Raji (cell line): ENCODE data around the gene SMG6.

Experiments used
- POLR2A ChIP-seq: IDR thresholded peaks from 2 replicates; pipeline ENCODE4 v1.6.1; 2011; ENCODE audit warnings: low read depth, low read length, control low read depth; ENCODE audit not compliant: insufficient read depth

Gene SMG6

GRCh38 chr17:2027528-2028233 lies 275.9 kb downstream of the SMG6 start:
- no peak for TF ChIP-seq POLR2A

- no peak for TF ChIP-seq POLR2A
Measured at GRCh38 chr17:2025622-2026309, 277.8 kb downstream of the SMG6 start.

DNA sequence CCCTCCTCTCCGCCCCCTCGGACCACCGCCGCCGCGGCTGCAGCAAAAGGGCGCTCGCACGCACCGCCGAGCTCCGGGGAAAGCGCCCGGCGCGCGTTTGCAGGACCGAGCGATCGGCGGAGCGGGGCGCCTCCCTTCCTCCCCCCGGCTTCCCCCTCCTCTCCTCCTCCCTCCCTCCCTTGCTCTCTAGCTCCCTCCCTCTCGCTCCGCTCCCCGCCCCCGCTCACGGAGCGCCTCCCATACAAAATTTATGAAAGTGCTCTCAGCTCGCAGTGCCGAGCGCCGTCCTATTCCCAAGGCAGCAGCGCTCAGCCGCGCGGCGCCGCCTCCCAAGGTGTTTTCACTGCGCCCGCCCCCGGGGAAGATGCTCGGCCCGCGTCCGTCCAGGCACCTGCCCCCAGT lies 278.4 kb downstream of the SMG6 start, which contains the start of gene RTN4RL1:
Gene RTN4RL1 (minus strand): TSS at position 115 of the 402 bp plus-strand sequence. CDS start 469 bp downstream, outside the sequence.
- TF ChIP-seq POLR2A, result no peak

GRCh38 chr17:2024572-2025219 lies 278.9 kb downstream of the SMG6 start:
- TF ChIP-seq POLR2A, result no peak

DNA sequence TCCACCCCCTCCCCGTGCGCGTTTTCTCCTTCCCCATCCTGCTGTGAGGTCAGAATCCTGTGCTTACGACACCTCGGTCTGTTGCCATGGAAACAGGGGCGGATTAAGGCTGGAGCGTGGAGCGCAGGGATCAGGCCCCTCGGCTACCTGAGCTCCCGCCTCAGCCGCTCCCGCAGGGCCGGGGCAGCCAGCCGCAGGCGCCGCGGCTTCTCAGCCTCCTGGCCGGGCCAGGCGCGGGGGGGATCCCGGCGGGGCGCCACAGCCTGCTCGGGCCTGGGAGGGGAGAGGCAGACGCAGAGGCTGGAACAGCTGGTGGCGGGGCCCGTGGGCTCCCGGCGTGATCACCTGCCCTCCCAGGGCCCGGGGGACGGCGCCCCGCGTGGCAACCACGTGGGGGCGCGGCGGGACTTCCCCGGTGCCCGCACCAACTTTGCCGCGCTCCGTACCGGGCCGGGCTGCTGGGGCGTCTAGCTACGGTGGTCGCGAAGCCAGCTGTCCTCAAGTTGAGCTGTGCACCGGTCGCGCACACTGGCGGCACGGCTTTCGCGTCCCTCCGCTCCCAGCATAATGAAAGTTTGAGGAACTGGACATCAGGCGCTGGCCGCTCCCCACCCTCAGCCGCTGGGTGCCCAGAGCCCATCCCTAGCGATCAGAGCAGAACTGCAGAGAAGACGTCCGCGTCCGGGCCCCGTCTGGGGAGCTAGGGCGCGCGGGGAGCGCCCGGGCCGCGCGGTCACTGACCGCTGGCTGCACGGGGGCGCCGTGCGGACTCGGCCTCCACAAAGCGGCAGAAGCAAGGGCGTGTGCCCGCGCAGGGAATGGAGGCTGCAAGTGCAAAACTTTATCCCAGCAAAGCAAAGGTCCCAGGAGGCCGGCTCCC lies 279.7 kb downstream of the SMG6 start:
- TF ChIP-seq POLR2A, result no peak

- no peak for TF ChIP-seq POLR2A
Measured at GRCh38 chr17:2023256-2023655, 280.3 kb downstream of the SMG6 start.

DNA sequence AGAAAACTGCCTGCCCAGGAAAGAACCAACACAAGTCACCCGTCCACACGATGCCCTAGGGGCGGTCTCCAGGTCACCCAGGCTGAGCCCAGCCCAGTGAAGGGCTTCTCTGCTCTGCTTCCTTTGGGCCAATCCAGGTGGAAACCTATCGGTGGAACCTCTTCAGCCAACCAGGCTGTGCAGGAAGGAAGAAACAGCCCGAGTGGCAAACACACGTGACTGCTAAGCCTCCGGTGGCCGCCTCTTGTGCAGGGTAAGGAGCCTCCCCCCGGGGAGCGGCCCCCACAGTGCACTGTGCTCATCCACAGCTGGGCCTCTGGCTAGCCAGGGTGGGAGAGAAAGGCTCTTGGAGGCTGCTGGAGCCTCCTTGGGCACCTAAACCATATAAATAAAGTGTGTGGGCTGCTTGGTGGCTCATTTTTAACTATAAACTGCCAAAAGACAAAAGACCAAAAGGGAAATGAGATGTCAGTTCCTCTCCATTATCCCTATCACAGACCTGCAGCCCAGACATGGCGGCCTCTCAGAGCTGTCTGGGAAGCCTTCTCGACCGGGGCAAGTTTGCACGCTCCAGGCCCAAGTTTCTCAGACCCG lies 280.8 kb downstream of the SMG6 start:
- no peak for TF ChIP-seq POLR2A

DNA sequence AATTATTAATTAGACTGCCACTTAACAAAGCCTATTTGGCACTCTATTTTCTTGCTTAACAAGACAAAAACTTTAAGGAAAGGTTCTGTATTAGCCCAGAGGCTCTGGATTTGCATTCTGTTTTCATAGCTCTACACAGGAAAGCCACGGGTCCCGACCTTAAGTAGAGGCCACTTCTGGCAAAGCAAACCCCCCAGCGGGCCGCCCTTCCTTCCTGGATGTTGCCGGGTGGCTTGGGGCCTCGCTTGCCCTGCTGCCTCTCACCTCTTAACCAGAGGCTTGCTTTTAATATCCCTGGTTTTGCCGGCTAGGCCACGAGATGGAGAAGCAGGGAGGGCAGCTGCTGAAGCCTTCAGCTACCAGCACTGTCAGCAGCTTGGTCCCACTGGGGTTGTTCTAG lies 282.9 kb downstream of the SMG6 start:
- TF ChIP-seq POLR2A, result no peak

- TF ChIP-seq POLR2A, result no peak
Measured at GRCh38 chr17:2019723-2020122, 283.9 kb downstream of the SMG6 start.

DNA sequence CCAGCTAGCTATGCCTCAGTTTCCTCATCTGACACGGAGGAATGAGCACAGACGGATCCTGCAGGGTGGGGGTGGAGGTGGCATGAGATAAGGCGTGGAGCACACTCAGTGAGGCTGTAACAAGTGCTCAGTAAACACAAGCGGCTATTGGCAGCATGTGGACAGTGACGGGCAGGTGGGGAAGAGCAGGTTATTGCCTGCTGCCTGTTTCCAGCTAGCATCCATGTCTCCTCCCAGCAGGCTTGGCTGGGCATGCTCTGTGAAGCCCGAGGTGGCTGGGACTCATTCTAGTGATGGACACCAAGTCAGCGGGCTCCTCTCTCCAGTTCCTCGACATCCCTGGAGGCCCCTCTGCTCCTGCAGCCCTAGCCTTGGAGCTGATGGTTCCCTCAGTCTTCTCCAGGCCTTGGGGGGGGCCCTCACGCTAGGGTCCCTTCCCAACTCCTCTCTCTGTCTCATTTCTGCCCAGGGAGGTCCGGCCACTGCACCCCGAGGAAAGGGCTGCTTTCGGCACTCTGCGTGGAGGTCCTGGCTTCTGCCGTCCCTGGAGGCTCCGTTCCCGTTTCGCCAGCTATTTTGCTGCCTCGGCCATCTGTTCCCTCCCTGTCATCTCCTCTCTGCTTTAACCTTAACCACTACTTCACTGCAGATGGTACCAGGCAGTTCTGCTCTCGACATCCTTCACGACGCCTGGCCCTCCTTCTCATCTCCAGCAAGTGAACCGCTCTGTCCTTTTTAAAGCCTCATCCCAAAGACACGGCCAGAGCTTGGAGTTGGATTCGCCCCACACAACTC lies 284.7 kb downstream of the SMG6 start:
- no peak for TF ChIP-seq POLR2A

- no peak for TF ChIP-seq POLR2A
Measured at GRCh38 chr17:2017274-2017941, 286.2 kb downstream of the SMG6 start.

DNA sequence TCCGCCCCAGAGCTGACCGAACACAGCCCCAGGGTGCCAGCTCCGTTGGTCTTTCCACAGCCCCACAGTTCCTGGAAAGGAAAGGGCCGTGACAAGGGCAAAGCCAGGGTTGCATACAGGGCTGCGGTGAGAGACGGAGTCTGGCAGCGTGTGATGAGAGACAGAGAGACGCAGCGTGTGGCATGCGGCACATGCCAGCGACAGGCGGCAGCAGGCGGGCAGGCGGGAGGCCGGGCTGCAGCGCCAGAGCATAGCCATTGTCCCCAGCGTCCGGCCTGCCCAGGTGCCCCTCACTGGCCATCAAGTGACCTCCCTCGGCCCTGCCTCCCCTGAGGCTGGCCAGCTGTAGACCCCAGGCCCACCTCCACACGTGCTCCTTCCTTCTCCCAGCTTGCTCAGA lies 287.1 kb downstream of the SMG6 start:
- no peak for TF ChIP-seq POLR2A

- no peak for TF ChIP-seq POLR2A
Measured at GRCh38 chr17:2015314-2015713, 288.3 kb downstream of the SMG6 start.
